GM19193 (cell line): ENCODE data around the gene PPP4R4.

Experiments used
- POLR2A ChIP-seq: IDR thresholded peaks from 4 replicates; pipeline ENCODE4 v1.6.1; 2011; ENCODE audit not compliant: insufficient read depth, insufficient read length; ENCODE audit errors: extremely low read depth

PPP4R4 gene

DNA sequence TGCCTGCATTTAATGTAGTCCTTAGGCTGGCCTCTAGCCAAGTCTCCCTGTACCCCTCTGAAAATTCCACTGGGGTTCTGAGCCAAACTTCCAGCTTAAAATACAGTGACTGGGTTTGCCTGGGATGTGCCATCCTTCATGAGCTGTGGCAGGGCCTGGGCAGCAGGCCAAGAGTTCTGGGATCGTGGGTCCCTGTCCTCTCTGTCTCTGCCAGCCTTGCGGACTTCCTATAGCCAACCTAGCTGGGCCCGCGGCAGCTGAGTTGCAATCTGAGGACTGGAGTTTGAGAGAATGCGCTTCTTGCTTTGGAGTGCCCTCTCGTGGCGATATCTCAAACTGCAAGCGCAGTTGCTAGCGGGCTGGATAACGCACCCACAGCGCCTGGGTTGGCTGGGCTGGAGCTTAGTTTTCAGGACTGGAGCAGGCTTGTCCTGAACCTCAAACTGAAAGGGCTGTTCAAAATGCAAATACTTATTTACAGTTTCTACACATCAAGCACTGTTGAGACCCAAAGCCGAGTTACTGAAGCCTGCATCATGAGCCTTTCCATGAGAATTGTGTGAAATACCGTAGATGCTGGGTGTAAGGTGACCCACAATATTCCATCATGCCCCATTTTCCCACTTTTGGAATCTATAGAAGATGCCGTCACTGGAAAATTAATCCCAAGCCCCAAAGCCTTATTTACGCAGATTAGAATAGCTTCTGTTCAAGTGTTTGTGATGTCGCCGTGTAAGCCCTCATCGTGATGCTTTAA is 37.4 kb upstream of the PPP4R4 start:
- no peak for TF ChIP-seq POLR2A

DNA sequence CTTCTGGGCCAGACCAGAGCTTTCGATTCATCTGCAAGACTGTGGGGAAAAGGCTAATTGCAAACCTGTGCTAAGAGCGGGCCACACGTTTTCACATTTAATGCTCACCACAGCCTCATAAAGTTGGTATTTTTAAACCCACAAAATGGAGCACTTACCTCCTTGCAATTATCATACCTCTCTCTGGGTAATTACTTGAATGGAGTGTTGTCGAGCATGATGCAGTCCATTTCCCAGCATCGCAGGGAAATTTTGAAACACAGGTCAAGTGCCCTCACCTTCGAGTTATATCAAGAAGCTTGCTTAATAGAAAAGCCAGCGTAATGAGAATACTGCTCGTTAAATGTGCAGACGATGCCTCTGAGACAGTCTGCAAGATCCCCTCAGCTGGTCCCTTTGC is 35.9 kb upstream of the PPP4R4 start:
- TF ChIP-seq POLR2A = no peak

DNA sequence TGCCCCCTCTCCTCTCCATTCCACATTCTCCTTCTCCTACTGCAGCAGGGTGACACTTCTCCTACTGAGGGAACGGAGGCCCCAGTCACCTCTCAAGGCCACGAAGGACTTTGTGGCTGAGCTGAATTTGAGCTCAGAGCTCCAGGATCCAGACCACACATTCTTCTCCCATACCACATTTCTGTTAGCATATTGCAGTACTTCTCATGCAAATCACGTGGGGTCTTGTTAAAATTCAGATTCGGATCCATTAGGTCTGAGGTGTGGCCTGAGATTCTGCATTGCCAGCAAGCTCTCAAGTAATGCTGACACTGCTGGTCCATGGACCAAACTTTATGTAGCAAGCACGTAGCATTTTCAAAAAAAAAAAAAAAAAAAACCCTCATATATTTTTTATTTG is 35.1 kb upstream of the PPP4R4 start:
- TF ChIP-seq POLR2A = no peak

DNA sequence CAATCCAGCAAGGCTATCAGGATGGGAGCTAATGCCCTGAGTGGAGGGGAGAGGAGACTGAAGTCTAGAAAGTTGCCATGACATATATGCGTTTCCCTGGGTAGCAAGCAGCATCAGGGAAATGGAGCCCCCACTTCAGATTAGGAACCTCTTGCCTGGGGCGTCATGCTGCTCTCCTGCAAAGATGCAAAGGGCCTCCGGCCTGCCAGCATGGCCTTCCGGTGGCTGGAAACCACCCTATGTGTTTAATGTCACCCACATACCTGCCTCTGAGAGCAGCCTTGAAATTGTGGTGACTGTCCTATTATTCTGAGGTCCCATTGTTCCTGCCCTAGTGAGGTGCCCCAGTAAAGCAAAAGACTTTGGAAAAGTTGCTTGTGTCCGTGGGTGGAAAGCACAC is 34.7 kb upstream of the PPP4R4 start:
- no peak for TF ChIP-seq POLR2A

DNA sequence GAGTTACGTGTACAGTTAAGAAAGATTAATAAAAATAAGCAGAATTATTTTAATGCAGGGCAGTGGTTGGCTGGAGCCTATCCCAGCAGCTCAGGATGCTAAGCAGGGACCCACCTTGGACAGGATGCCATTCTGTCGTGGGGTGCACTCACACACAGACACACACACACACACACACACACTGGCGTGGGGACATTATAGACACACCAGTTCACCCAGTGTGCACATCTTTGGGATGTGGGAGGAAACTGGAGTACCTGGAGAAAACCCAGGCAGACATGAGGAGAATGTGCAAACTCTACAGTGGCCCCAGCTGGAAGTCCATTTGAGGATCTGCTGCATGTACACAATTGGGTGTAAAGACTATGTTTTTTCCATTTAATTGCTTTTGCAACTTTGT is 31.9 kb upstream of the PPP4R4 start:
- no peak for TF ChIP-seq POLR2A

DNA sequence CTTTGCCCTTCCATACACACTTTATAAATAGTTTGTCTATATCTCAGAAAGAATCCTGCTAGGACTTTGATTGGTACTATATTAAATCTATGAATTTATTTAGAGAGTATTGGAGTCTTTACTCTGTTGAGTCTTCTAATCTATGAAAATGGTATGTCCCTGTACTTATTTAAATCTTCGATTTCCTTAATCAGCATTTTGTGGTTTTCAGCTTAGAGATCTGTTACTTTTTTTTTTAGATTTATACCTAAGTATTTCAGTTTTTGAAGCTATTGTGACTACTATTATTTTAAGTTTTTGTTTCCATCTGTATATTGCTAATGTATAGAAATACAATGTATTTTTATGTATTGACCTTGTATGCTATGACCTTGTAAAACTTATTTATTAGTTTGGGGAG is 31.3 kb upstream of the PPP4R4 start:
- no peak for TF ChIP-seq POLR2A

DNA sequence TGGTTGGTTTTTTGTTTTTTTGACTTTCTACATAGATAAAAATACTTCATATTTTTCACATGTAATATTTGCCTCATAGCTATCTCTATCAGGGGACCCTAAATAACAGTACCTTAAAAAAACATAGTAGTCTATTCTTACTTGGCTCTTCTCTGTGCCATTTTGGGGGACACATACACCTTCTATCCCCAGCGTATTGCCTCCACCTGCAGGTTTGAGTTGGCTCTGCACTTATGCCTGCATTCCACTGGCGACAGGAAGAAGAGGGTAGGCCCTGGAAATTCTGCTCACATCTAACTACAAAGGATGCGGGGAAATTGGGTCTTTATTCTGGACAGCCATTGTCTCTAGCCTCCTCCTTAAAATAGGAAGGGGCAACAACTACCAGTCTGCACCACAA is 30.9 kb upstream of the PPP4R4 start:
- no peak for TF ChIP-seq POLR2A

DNA sequence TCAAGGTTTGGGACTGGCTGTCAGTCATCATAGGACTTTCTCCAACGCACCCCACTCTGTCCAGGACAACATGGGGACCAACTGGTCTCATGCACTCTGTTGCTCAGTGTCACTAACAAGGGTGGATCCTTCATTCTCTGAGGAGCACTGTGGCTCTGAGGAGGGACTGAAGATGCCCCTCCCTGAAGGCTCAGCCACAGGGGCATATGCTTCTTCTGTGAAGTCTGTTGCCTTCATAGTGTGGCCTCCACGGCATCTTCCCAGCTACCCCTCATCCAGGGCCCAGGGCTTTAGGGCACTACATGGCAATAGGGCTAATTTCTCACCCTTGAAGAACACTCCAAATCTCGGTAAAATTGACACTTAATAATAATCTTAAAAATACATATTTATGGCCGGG is 30.4 kb upstream of the PPP4R4 start:
- no peak for TF ChIP-seq POLR2A

DNA sequence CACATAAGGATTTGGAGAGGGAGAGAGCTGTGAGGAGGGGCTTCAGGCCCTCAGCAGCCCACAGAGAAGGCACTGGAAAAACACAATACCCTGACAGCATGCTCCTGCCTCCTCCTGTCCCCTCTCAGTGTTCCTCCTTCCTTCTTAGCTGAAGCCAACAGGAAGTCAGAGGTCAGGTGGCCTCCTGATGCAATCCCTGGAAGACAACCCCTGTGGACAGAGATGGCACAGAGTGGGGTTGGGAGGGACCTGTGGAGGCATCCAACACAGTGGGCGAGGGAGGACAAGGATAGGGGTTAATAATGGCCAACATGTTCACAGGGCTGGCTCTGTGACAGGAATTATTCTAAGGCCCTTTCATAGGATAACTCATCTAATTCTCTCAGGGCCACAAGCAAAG is 29.4 kb upstream of the PPP4R4 start:
- no peak for TF ChIP-seq POLR2A

DNA sequence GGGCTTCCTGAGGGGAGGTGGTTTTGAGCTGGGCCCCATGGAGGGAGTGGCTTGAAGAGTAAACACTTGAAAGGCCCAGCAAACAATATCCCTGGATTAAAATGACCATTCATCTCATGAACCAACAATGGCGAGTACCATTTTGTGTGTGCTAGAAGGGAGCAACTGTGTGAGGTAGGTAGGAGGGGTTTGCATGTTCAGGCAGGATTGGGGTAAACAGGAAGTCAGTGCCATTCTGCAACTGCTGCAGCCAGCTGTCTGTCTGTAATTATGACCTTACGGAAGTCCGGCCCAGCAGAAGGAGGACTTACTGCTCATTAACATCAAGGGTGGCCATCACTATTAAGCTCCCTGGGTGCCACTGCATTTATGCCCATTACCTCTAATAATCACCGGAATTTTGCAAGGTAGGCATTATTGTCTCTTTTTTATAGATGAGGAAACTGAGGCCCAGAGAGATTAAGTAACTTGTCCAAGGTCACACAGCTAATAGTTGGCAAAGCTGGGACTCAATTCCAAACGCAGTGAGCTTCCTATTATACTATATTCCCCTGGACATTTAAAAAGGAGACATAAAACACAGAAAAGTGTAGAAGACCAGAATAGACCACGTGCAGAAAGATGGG is 28.1 kb upstream of the PPP4R4 start:
- no peak for TF ChIP-seq POLR2A

DNA sequence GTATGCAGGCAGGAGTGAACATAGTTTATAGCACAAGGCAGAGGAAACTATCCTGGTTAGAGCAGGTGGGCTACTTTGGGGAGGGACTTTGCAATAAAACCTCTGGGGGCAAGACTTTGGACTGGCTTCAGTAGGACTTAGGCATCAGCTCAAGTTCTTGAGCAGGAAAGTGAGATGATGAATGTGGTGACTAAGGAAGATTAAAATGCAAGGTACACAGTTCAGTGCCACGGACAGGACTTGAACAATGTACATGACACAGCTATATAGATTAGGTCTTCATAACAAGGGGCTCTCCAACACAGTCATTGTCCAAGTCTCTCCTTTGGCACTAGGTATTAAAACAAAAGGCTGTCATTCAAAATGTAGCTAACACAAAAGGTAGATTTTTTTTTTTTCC is 21.4 kb upstream of the PPP4R4 start:
- no peak for TF ChIP-seq POLR2A

DNA sequence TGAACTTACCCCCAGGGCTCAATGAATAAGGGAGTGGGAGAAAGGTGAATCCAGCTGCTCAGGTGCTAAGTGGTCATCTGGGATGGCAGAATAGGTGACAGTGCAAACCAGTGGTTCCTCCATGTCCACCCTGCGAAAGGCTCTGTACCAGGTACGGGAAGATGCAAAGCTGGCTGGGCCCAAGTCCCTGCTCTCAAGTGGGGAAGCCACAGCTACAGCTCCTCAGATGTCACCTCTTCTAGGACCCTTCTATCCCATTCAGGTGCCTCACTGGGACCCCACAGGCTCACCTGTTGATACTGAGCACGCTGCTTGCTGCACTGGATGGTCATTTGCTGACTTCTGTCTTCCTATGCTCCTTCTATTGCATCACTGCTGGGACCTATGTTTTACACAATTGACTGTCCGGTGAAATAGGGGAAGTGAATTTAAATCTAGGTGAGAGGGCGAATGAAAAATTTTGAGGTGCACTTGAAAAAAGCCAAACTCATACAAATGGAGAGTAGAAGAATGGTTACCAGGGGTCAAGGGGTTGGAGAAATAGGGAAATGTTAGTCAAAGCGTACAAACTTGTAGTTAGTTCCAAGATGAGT is 20.3 kb upstream of the PPP4R4 start:
- no peak for TF ChIP-seq POLR2A

DNA sequence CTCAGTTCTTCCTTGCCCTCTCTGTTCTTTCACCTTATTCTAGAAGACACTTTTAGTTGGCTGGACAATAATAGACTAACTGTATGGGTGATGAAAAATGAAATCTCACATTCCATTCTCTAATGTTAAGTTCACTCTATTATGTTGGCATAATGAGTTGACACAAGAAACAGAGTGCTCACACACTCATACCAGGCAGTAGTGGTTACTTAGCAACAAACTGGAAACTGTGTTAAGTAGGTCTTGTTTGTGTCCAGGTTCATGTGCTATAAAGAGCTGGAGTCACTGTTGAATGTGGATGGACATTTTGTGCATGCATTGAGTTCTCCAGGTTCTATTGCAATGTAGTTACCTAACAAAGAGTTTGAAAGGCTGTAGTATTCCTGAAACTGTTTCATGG is 16.9 kb upstream of the PPP4R4 start:
- no peak for TF ChIP-seq POLR2A

DNA sequence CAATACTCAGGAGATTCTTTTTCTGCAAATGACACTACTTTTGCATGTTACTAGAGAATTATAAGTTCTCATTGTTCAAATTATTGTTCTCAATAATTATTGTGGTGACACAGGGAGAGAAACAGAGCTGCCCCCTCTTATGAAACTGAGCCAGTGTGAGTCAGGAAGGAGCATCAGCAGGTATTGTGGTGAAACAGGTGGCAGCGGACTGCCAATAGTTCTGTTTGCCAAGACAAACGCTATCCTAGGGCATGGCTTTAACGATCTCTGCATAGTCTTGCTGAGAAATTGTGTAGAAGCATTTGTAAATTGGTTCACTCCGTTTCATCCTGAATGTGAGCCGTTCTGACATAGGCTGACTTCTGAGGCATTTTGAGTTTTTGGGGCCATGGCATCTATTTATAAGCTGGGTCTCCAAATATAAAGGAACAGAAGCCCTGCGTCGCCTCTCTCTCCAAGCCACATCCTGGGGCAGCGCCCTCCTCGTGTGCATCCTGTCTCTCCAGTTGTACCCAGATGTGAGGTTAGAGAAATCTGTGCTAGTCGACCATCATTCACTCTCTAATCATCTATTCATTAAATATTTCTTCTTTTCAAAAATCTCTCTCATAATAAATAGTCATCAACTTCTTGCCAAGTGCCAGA is 15.8 kb upstream of the PPP4R4 start:
- TF ChIP-seq POLR2A = no peak

DNA sequence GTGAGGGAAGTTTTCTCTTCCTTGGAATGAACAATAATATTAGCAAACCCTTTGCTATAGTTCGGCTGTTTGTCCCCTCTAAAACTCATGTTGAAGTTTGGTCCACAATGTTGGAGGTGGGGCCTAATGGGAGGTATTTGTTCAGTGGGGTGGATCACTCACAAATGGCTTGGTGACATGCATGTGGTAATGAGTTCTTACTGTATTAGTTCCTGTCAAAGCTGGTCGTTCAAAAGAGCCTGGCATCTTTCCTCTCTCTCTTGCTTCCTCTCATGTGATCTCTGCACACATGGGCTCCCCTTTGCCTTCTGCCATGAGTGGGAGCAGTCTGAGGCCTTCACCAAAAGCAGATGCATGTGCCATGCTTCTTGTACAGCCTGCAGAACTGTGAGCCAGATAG is 13.1 kb upstream of the PPP4R4 start:
- TF ChIP-seq POLR2A = no peak

DNA sequence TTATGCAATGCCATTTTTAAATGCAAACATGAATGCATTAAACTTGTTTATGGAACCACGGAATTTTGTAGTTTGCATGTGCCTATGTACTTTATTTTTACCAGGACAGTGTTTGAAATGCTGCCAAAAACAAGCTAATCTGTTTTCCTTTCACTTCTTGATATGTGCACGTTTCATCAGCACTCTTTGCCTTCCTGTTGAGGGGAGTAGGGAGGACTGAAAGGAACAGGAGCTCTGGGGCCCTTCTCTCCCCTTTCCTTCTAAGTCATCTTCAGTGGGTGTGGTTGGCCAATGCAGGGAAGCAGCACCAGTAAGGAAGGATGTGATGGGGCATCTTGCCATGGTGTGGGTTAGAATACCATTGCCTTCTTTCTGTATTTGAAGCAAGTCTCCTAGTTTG is 12.1 kb upstream of the PPP4R4 start:
- TF ChIP-seq POLR2A = no peak

DNA sequence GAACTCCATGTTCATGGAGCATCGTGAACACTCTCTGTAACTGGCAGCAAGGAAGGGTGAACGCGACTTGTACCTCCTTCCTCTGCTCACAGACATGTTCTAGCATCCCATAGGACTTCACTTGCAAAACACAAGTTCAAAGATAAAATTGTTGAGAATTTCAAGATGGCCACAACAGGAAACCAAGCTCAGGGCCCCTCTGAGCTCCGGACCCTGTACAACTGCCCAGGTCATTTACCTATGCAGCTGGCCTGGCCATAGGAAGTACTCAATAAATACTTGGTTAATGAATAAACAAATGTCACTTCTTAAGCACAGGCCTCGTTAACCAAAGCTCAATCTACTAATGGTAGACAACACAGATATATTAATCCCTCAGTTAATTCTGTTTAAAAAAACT is 11.7 kb upstream of the PPP4R4 start:
- no peak for TF ChIP-seq POLR2A

DNA sequence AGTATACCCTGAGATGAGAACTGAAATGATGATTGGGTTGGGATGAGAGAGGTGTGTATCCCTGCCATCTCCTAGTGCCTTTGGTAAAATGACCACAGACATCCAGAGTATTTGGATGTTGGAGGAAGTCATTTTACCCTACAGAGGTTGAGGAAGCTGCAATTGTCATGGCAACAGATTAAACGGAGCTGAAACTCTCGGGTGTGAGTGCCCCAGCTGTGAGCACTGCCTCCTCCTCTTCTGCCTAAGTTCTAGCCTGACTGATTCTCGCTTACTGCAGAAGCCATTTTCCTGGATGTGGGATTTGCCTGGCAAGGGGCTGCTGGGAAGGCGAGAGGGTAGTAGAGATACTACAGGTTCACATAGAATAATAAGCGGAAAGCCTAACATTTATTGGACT is 10.3 kb upstream of the PPP4R4 start:
- TF ChIP-seq POLR2A = no peak
